ENCODE results near the gene PBX1. TPM values are rescaled to one million over a fixed set of nuclear protein-coding genes. Genes with fewer than 3 reads are reported as not detected.

PBX1 gene
- total and polyA plus RNA-seq, 4 donors, result 2.2 to 17.3 (median 5.1) TPM

GRCh38 chr1:164640686-164641352, 81.8 kb downstream of the PBX1 start:
- TF ChIP-seq FOXA2 (IDR thresholded peaks at IDR 0.05) (no peak), ATF3 (IDR thresholded peaks at IDR 0.05) (no peak), HNF4G (IDR thresholded peaks at IDR 0.05) (no peak), RXRA (IDR thresholded peaks at IDR 0.05) (no peak)
- no peaks in the 10 kb centered on the region for H3K36me3 ChIP-seq (ENCODE audit: control insufficient read depth in 4 of 4, insufficient read depth in 3 of 4, low read depth in 1 of 4, low read length in 3 of 4)
- DNase-seq (ENCODE audit: low spot score), result no peak
- H3K27me3 ChIP-seq (ENCODE audit: control insufficient read depth in 4 of 4, insufficient read depth in 4 of 4, low read length in 3 of 4), result no peaks in the 10 kb centered on the region
- no peaks in the 10 kb centered on the region for H3K9me3 ChIP-seq (ENCODE audit: control insufficient read depth in 4 of 4, low read length in 3 of 4)
- peaks cover 0 to 4% (median 0%) of the 10 kb centered on the region in 4 donors for H3K4me1 ChIP-seq (ENCODE audit: control insufficient read depth in 4 of 4, insufficient read depth in 4 of 4, low read length in 3 of 4)
- H3K9ac ChIP-seq (ENCODE audit: low read depth in 1 of 2, low read length in 2 of 2), result no peak overlapping the region
- no peak overlapping the region for H3K4me3 ChIP-seq (ENCODE audit: low read depth in 1 of 3, low read length in 3 of 3)
- H3K27ac ChIP-seq (ENCODE audit: low read depth in 1 of 2, low read length in 2 of 2), result no peak overlapping the region
- 90% methylated on average over 5 of the region's 5 CpGs for WGBS

- no peak for TF ChIP-seq ZBTB33 (IDR thresholded peaks at IDR 0.05)
- TF ChIP-seq TAF1 (conservative IDR thresholded peaks at IDR 0.05), result no peak
- no peak for TF ChIP-seq EGR1 (IDR thresholded peaks at IDR 0.05; ENCODE audit: low read depth in 2 of 2)
- no peak for TF ChIP-seq HNF4A (conservative IDR thresholded peaks at IDR 0.05)
- no peak for TF ChIP-seq GABPA (IDR thresholded peaks at IDR 0.05 in 1 of 2, conservative IDR thresholded peaks at IDR 0.05 in 1 of 2)
- TF ChIP-seq HNF4G (IDR thresholded peaks at IDR 0.05), result no peak
- TF ChIP-seq FOXA2 (IDR thresholded peaks at IDR 0.05), result no peak
- Histone ChIP-seq H3K27me3 (ENCODE audit: control insufficient read depth in 4 of 4, insufficient read depth in 4 of 4, low read length in 3 of 4) (no peaks in the 10 kb centered on the region), H3K27ac (ENCODE audit: low read depth in 1 of 2, low read length in 2 of 2) (no peak overlapping the region), H3K9ac (ENCODE audit: low read depth in 1 of 2, low read length in 2 of 2) (no peak overlapping the region), H3K4me3 (ENCODE audit: low read depth in 1 of 3, low read length in 3 of 3) (no peak overlapping the region), H3K36me3 (ENCODE audit: control insufficient read depth in 4 of 4, insufficient read depth in 3 of 4, low read depth in 1 of 4, low read length in 3 of 4) (no peaks in the 10 kb centered on the region), H3K4me1 (ENCODE audit: control insufficient read depth in 4 of 4, insufficient read depth in 4 of 4, low read length in 3 of 4) (no peaks in the 10 kb centered on the region), H3K9me3 (ENCODE audit: control insufficient read depth in 4 of 4, low read length in 3 of 4) (no peaks in the 10 kb centered on the region)
- 85% methylated on average over 5 of the region's 5 CpGs for WGBS
- no peak for DNase-seq (ENCODE audit: low spot score)
Measured at GRCh38 chr1:164641353-164641730, 82.4 kb downstream of the PBX1 start.

- Histone ChIP-seq H3K36me3 (ENCODE audit: control insufficient read depth in 4 of 4, insufficient read depth in 3 of 4, low read depth in 1 of 4, low read length in 3 of 4) (no peaks in the 10 kb centered on the region), H3K27me3 (ENCODE audit: control insufficient read depth in 4 of 4, insufficient read depth in 4 of 4, low read length in 3 of 4) (no peaks in the 10 kb centered on the region), H3K27ac (ENCODE audit: low read depth in 1 of 2, low read length in 2 of 2) (no peak overlapping the region), H3K9ac (ENCODE audit: low read depth in 1 of 2, low read length in 2 of 2) (no peak overlapping the region), H3K4me3 (ENCODE audit: low read depth in 1 of 3, low read length in 3 of 3) (no peak overlapping the region), H3K4me1 (ENCODE audit: control insufficient read depth in 4 of 4, insufficient read depth in 4 of 4, low read length in 3 of 4) (no peaks in the 10 kb centered on the region), H3K9me3 (ENCODE audit: control insufficient read depth in 4 of 4, low read length in 3 of 4) (no peaks in the 10 kb centered on the region)
- no peak for DNase-seq (ENCODE audit: low spot score)
- no peak for TF ChIP-seq TAF1 (conservative IDR thresholded peaks at IDR 0.05)
- TF ChIP-seq HNF4A (conservative IDR thresholded peaks at IDR 0.05), result no peak
- no peak for TF ChIP-seq NR2F2 (IDR thresholded peaks at IDR 0.05)
- TF ChIP-seq, protein P1, sequence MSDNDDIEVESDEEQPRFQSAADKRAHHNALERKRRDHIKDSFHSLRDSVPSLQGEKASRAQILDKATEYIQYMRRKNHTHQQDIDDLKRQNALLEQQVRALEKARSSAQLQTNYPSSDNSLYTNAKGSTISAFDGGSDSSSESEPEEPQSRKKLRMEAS (IDR thresholded peaks at IDR 0.05), result no peak
- TF ChIP-seq GABPA (IDR thresholded peaks at IDR 0.05 in 1 of 2, conservative IDR thresholded peaks at IDR 0.05 in 1 of 2), result no peak
- no peak for TF ChIP-seq REST (IDR thresholded peaks at IDR 0.05)
- no peak for TF ChIP-seq FOXA1 (IDR thresholded peaks at IDR 0.05)
- TF ChIP-seq ATF3 (IDR thresholded peaks at IDR 0.05), result no peak
- WGBS, result 95% methylated on average over 7 of the region's 7 CpGs
Measured at GRCh38 chr1:164643018-164643417, 84.0 kb downstream of the PBX1 start.
